T-helper 17 cell (primary cell): ENCODE data around the gene SLC25A25. TPM values are rescaled to one million over a fixed set of nuclear protein-coding genes. Genes with fewer than 3 reads are reported as not detected.
"Not testable (repeated sequence)": the region's sequence is repeated elsewhere in the genome, so short reads cannot be mapped to it uniquely, and the experiment has no call there.

Experiments used
- ATAC-seq: fragments of 150-1000 bp; cut with Tn5 transposase; 2 replicates; pipeline ENCODE4 v1.10.0; 2021; ENCODE audit warnings: mild to moderate bottlenecking, moderate library complexity
- DNase-seq, 3 donors: peaks; one replicate each; pipeline versions ENCODE4 v3.0.0 to v3.0.0-alpha.2; 2020 to 2021
- H3K9me3 ChIP-seq: one replicate; pipeline ENCODE4 v1.7.0; 2013; ENCODE audit warnings: low read length, mild to moderate bottlenecking; ENCODE audit not compliant: control insufficient read depth, poor library complexity, severe bottlenecking
- H3K27ac Mint-ChIP-seq: one replicate; pipeline ENCODE4 v1.8.0; 2022; ENCODE audit warnings: mild to moderate bottlenecking, moderate library complexity, mixed read lengths
- H3K27me3 Mint-ChIP-seq: one replicate; pipeline ENCODE4 v1.8.0; 2022; ENCODE audit warnings: mixed read lengths
- H3K36me3 Mint-ChIP-seq: one replicate; pipeline ENCODE4 v1.8.0; 2022; ENCODE audit warnings: low read depth, mixed read lengths
- H3K4me1 Mint-ChIP-seq: one replicate; pipeline ENCODE4 v1.8.0; 2022; ENCODE audit warnings: mild to moderate bottlenecking, mixed read lengths
- H3K4me3 Mint-ChIP-seq: one replicate; pipeline ENCODE4 v1.8.0; 2022; ENCODE audit warnings: mild to moderate bottlenecking, moderate library complexity, mixed read lengths
- total RNA-seq, 4 donors: library from RNA in 2 of 4; stranded (reverse) in 2 of 4; gene quantifications; one replicate each; pipeline ENCODE4 v1.2.3 and lab custom pipeline; 2022 to 2026

SLC25A25 gene
- total RNA-seq, 2 donors from 2014 or later, result 16.3 to 20.4 TPM

GRCh38 chr9:128071475-128071874, 3.4 kb downstream of the SLC25A25 start:
- DNase-seq, H3K4me3 Mint-ChIP-seq, H3K27me3 Mint-ChIP-seq, H3K9me3 ChIP-seq, H3K36me3 Mint-ChIP-seq, ATAC-seq: not testable (repeated sequence)
- H3K4me1 Mint-ChIP-seq, result peaks cover 30% of the 10 kb centered on the region
- peak overlapping the region; percentile 97 for H3K27ac Mint-ChIP-seq

GRCh38 chr9:128072144-128073021, 4.4 kb downstream of the SLC25A25 start:
- Mint-ChIP-seq H3K36me3 (peaks cover 2% of the 10 kb centered on the region), H3K27me3 (no peaks in the 10 kb centered on the region), H3K4me1 (peaks cover 31% of the 10 kb centered on the region), H3K4me3 (no peak overlapping the region), H3K27ac (peak overlapping the region; percentile 97)
- DNase-seq (peak; percentile 32 to 43 (median 36)), ATAC-seq (no peak)
- H3K9me3 ChIP-seq, result no peaks in the 10 kb centered on the region

- H3K27me3 Mint-ChIP-seq, result no peaks in the 10 kb centered on the region
These were observed 5.3 kb downstream of the SLC25A25 start for GRCh38 chr9:128073253-128073886.

GRCh38 chr9:128077847-128078503, 9.9 kb downstream of the SLC25A25 start:
- H3K36me3 Mint-ChIP-seq, result no peaks in the 10 kb centered on the region
- H3K9me3 ChIP-seq, result no peaks in the 10 kb centered on the region
- peak overlapping the region; percentile 89 for H3K27ac Mint-ChIP-seq
- no peak for ATAC-seq
- H3K27me3 Mint-ChIP-seq, result no peaks in the 10 kb centered on the region
- DNase-seq, result no peak
- peak overlapping the region; percentile 41 for H3K4me3 Mint-ChIP-seq
- peaks cover 34% of the 10 kb centered on the region for H3K4me1 Mint-ChIP-seq

More at GRCh38 chr9:128073253-128073886, 5.3 kb downstream of the SLC25A25 start:
- no peak for DNase-seq
- peak overlapping the region; percentile 52 for H3K4me3 Mint-ChIP-seq
- peak overlapping the region; percentile 97 for H3K27ac Mint-ChIP-seq
- H3K4me1 Mint-ChIP-seq, result peaks cover 39% of the 10 kb centered on the region
- H3K9me3 ChIP-seq, result no peaks in the 10 kb centered on the region
- peaks cover 2% of the 10 kb centered on the region for H3K36me3 Mint-ChIP-seq
- no peak for ATAC-seq

- ATAC-seq (peak; percentile 57), DNase-seq (no peak)
- H3K4me1 Mint-ChIP-seq, result peaks cover 33% of the 10 kb centered on the region
- H3K27me3 Mint-ChIP-seq, result no peaks in the 10 kb centered on the region
- H3K36me3 Mint-ChIP-seq, result no peaks in the 10 kb centered on the region
- H3K4me3 Mint-ChIP-seq, result peak overlapping the region; percentile 45
- no peaks in the 10 kb centered on the region for H3K9me3 ChIP-seq
- peak overlapping the region; percentile 89 for H3K27ac Mint-ChIP-seq
These were observed 10.7 kb downstream of the SLC25A25 start for GRCh38 chr9:128078504-128079434.

GRCh38 chr9:128080206-128080605, 12.2 kb downstream of the SLC25A25 start:
- no peaks in the 10 kb centered on the region for H3K9me3 ChIP-seq
- no peaks in the 10 kb centered on the region for H3K27me3 Mint-ChIP-seq
- H3K4me3 Mint-ChIP-seq, result no peak overlapping the region
- ATAC-seq, result no peak
- DNase-seq, result no peak
- no peak overlapping the region for H3K27ac Mint-ChIP-seq
- peaks cover 37% of the 10 kb centered on the region for H3K4me1 Mint-ChIP-seq
- peaks cover 4% of the 10 kb centered on the region for H3K36me3 Mint-ChIP-seq

GRCh38 chr9:128081056-128081455, 13.0 kb downstream of the SLC25A25 start:
- Mint-ChIP-seq H3K27me3 (no peaks in the 10 kb centered on the region), H3K4me1 (peaks cover 42% of the 10 kb centered on the region), H3K36me3 (peaks cover 4% of the 10 kb centered on the region), H3K4me3 (peak overlapping the region; percentile 12), H3K27ac (peak overlapping the region; percentile 76)
- ATAC-seq, result no peak
- no peak for DNase-seq
- H3K9me3 ChIP-seq, result no peaks in the 10 kb centered on the region

- Mint-ChIP-seq H3K27me3 (no peaks in the 10 kb centered on the region), H3K27ac (peak overlapping the region; percentile 19), H3K4me3 (no peak overlapping the region), H3K4me1 (peaks cover 42% of the 10 kb centered on the region), H3K36me3 (peaks cover 4% of the 10 kb centered on the region)
- ATAC-seq, result no peak
- no peaks in the 10 kb centered on the region for H3K9me3 ChIP-seq
- no peak for DNase-seq
These were observed 14.1 kb downstream of the SLC25A25 start for GRCh38 chr9:128082151-128082550.

- ATAC-seq, result no peak
- peaks cover 4% of the 10 kb centered on the region for H3K36me3 Mint-ChIP-seq
- no peaks in the 10 kb centered on the region for H3K27me3 Mint-ChIP-seq
- H3K27ac Mint-ChIP-seq, result peak overlapping the region; percentile 53
- no peaks in the 10 kb centered on the region for H3K9me3 ChIP-seq
- DNase-seq, result no peak
- H3K4me3 Mint-ChIP-seq, result no peak overlapping the region
- peaks cover 43% of the 10 kb centered on the region for H3K4me1 Mint-ChIP-seq
These were observed 16.7 kb downstream of the SLC25A25 start for GRCh38 chr9:128084746-128085145.

GRCh38 chr9:128085943-128086342, 17.9 kb downstream of the SLC25A25 start:
- H3K4me3 Mint-ChIP-seq, result no peak overlapping the region
- H3K4me1 Mint-ChIP-seq, result peaks cover 45% of the 10 kb centered on the region
- H3K27ac Mint-ChIP-seq, result no peak overlapping the region
- H3K36me3 Mint-ChIP-seq, result peaks cover 4% of the 10 kb centered on the region
- ATAC-seq (no peak), DNase-seq (no peak)
- H3K27me3 Mint-ChIP-seq, result no peaks in the 10 kb centered on the region
- no peaks in the 10 kb centered on the region for H3K9me3 ChIP-seq

- H3K4me3 Mint-ChIP-seq, result no peak overlapping the region
These were observed 19.2 kb downstream of the SLC25A25 start for GRCh38 chr9:128087262-128087661.

GRCh38 chr9:128088253-128088945, 20.4 kb downstream of the SLC25A25 start:
- Mint-ChIP-seq H3K27me3 (no peaks in the 10 kb centered on the region), H3K4me3 (peak overlapping the region; percentile 72), H3K27ac (peak overlapping the region; percentile 75), H3K36me3 (peaks cover 4% of the 10 kb centered on the region), H3K4me1 (peaks cover 54% of the 10 kb centered on the region)
- peak; percentile 69 for ATAC-seq
- DNase-seq, result no peak
- H3K9me3 ChIP-seq, result no peaks in the 10 kb centered on the region

More at GRCh38 chr9:128087262-128087661, 19.2 kb downstream of the SLC25A25 start:
- ATAC-seq (no peak), DNase-seq (no peak)
- peak overlapping the region; percentile 75 for H3K27ac Mint-ChIP-seq
- H3K4me1 Mint-ChIP-seq, result peaks cover 47% of the 10 kb centered on the region
- no peaks in the 10 kb centered on the region for H3K27me3 Mint-ChIP-seq
- no peaks in the 10 kb centered on the region for H3K9me3 ChIP-seq
- H3K36me3 Mint-ChIP-seq, result peaks cover 4% of the 10 kb centered on the region
